ENCODE measurements around the gene CPZ. TPM values are rescaled to one million over a fixed set of nuclear protein-coding genes. Genes with fewer than 3 reads are reported as not detected.

CPZ gene
- total and polyA plus RNA-seq, 2 of the 4 experiments (the other 2 are of a cell fraction), result 0.90 to 10.3 TPM

DNA sequence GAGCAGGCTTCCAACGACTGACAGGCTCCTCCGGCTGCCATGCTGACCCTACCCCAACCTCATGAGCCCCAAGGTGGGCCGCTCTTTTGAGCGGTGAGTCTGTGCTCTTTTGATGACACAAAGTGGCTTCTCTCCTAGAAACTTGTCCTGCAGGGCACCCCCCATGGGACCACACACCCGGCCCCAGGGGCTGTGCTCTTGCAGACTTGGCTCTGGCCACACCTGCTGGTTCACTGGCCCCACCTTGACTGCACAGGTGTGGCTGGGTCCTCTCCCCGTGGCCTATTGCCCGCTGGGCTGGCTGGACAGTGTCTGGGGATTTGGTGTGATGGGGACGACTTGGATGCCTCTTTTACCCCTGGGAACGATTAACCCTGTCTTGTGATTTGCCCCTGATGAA lies 1.5 kb upstream of the CPZ start:
- Histone ChIP-seq H3K4me2 (ENCODE audit: low read depth, low read length) (no peak overlapping the region), H2AFZ (replicated peaks; ENCODE audit: low read length, poor library complexity) (no peak overlapping the region), H2BK5ac (ENCODE audit: low read depth, low read length, poor library complexity, severe bottlenecking) (no peak overlapping the region), H4K91ac (ENCODE audit: insufficient read depth, low read depth, low read length) (no peak overlapping the region), H2BK20ac (ENCODE audit: low read depth, low read length) (no peak overlapping the region), H3K27me3 (ENCODE audit: control insufficient read depth, insufficient read depth, low read length) (peaks cover 53% of the 10 kb centered on the region), H3K23ac (ENCODE audit: low read depth, low read length) (no peak overlapping the region), H3K79me1 (ENCODE audit: low read depth in 1 of 2, low read length in 2 of 2) (no peaks in the 10 kb centered on the region), H2AK9ac (replicated peaks; ENCODE audit: low read depth, low read length, poor library complexity) (no peak overlapping the region), H3K36me3 (ENCODE audit: control insufficient read depth, insufficient read depth, low read length) (no peaks in the 10 kb centered on the region), H3K4ac (ENCODE audit: low read depth, low read length) (no peak overlapping the region), H2AK5ac (ENCODE audit: low read depth, low read length) (no peak overlapping the region), H3K9ac (ENCODE audit: low read depth, low read length) (no peak overlapping the region), H3K4me3 (ENCODE audit: insufficient read depth, low read depth, low read length) (no peak overlapping the region), H3K27ac (ENCODE audit: insufficient read depth, low read length) (no peak overlapping the region), H3K14ac (replicated peaks; ENCODE audit: low read depth, low read length) (no peak overlapping the region), H4K8ac (ENCODE audit: low read depth in 2 of 2, low read length in 2 of 2) (no peak overlapping the region), H3K56ac (ENCODE audit: extremely low read depth, insufficient read depth, low read length) (no peak overlapping the region), H3K9me1 (ENCODE audit: insufficient read depth, low read length) (no peaks in the 10 kb centered on the region), H2BK120ac (ENCODE audit: low read depth, low read length) (no peak overlapping the region), H3K9me3 (ENCODE audit: control insufficient read depth, insufficient read depth, low read length) (no peaks in the 10 kb centered on the region), H3K18ac (ENCODE audit: low read depth, low read length) (no peak overlapping the region), H2BK15ac (ENCODE audit: low read depth, low read length) (no peak overlapping the region), H4K5ac (ENCODE audit: low read depth, low read length) (no peak overlapping the region), H3K4me1 (ENCODE audit: control insufficient read depth, insufficient read depth, low read length) (peaks cover 9% of the 10 kb centered on the region; the same call in 1 of the 2 replicates), H4K20me1 (ENCODE audit: insufficient read depth, low read length) (peaks cover 10% of the 10 kb centered on the region)
- CTCF ChIA-PET, result interaction anchor here (0.9 to 1.2 kb wide), 2 partner anchors 18 to 118 kb away, joined by 3 read pairs; no protein-coding TSS in a partner anchor
- intact Hi-C loops (cut with micrococcal nuclease) (no loop called here), dilution Hi-C loops (cut with HindIII; ENCODE audit: low sequenced_read_pairs, unreplicated experiment) (no loop called here), in situ Hi-C loops (cut with MboI; ENCODE audit: low sequenced_read_pairs) (loop anchor here (5.0 kb wide), 1 partner anchor 129 kb away; no protein-coding TSS in a partner anchor)
- no TSS peak for BruUV-seq (replicated peaks)
- POLR2A ChIA-PET (ENCODE audit: unreplicated experiment), result no interaction called here
- TF ChIP-seq CHD1 (IDR thresholded peaks at IDR 0.05; ENCODE audit: low read depth, low read length) (no peak), MAFK (IDR thresholded peaks at IDR 0.05; ENCODE audit: low read depth, low read length) (no peak), FOS (IDR thresholded peaks at IDR 0.05; ENCODE audit: low read depth, low read length) (no peak), ELK1 (IDR thresholded peaks at IDR 0.05; ENCODE audit: borderline replicate concordance, low read depth, low read length) (no peak)
- WGBS, 2 experiments (ENCODE audit: extremely low coverage in 2 of 2, insufficient read length in 1 of 2), result 94% methylated on average over 3 of the region's 9 CpGs; no CpG with 5 or more reads in 1 of the 2 experiments
- no peak for DNase-seq
- ATAC-seq (ENCODE audit: low read depth), result no peak
